Measurements from ENCODE around the gene ACACB. TPM values are rescaled to one million over a fixed set of nuclear protein-coding genes. Genes with fewer than 3 reads are reported as not detected.

The ACACB gene
- polyA plus RNA-seq, 1 donor from 2014 or later, result 0.22 TPM

GRCh38 chr12:109291521-109292341, 175.3 kb downstream of the ACACB start:
- TF ChIP-seq MXI1 (conservative IDR thresholded peaks at IDR 0.05; ENCODE audit: poor library complexity, severe bottlenecking), result no peak
- no peak for TF ChIP-seq SMC3 (conservative IDR thresholded peaks at IDR 0.05; ENCODE audit: poor library complexity)
- TF ChIP-seq, protein P1, sequence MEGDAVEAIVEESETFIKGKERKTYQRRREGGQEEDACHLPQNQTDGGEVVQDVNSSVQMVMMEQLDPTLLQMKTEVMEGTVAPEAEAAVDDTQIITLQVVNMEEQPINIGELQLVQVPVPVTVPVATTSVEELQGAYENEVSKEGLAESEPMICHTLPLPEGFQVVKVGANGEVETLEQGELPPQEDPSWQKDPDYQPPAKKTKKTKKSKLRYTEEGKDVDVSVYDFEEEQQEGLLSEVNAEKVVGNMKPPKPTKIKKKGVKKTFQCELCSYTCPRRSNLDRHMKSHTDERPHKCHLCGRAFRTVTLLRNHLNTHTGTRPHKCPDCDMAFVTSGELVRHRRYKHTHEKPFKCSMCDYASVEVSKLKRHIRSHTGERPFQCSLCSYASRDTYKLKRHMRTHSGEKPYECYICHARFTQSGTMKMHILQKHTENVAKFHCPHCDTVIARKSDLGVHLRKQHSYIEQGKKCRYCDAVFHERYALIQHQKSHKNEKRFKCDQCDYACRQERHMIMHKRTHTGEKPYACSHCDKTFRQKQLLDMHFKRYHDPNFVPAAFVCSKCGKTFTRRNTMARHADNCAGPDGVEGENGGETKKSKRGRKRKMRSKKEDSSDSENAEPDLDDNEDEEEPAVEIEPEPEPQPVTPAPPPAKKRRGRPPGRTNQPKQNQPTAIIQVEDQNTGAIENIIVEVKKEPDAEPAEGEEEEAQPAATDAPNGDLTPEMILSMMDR (IDR thresholded peaks at IDR 0.05; ENCODE audit: poor library complexity, severe bottlenecking), result no peak
- TF ChIP-seq POLR2AphosphoS5 (IDR thresholded peaks at IDR 0.05), result peak; percentile 37
- peak; percentile 37 for TF ChIP-seq REST (IDR thresholded peaks at IDR 0.05; ENCODE audit: borderline replicate concordance)
- peak; percentile 31 for TF ChIP-seq EP300 (conservative IDR thresholded peaks at IDR 0.05; ENCODE audit: poor library complexity, severe bottlenecking)
- no peak for TF ChIP-seq RAD21 (conservative IDR thresholded peaks at IDR 0.05)
- Histone ChIP-seq H3K36me3 (ENCODE audit: insufficient read depth, low read length) (no peaks in the 10 kb centered on the region), H3K4me3 (ENCODE audit: low read length) (peak overlapping the region; percentile 54), H3K27ac (ENCODE audit: low read length) (peak overlapping the region; percentile 25), H4K20me1 (ENCODE audit: insufficient read depth) (no peaks in the 10 kb centered on the region), H3K9ac (ENCODE audit: low read length) (peak overlapping the region; percentile 58), H3F3A (ENCODE audit: insufficient read depth, low read length, poor library complexity, severe bottlenecking) (no peaks in the 10 kb centered on the region), H2AFZ (ENCODE audit: low read depth, low read length) (peak overlapping the region; percentile 63), H3K9me2 (ENCODE audit: insufficient read depth, low read length) (no peaks in the 10 kb centered on the region), H3K9me3 (ENCODE audit: low read length) (no peaks in the 10 kb centered on the region), H3K79me2 (replicated peaks; ENCODE audit: insufficient read depth, low read length) (no peaks in the 10 kb centered on the region), H3K27me3 (ENCODE audit: insufficient read depth, low read depth, low read length) (no peaks in the 10 kb centered on the region), H3K4me2 (ENCODE audit: low read length) (no peak overlapping the region)

DNA sequence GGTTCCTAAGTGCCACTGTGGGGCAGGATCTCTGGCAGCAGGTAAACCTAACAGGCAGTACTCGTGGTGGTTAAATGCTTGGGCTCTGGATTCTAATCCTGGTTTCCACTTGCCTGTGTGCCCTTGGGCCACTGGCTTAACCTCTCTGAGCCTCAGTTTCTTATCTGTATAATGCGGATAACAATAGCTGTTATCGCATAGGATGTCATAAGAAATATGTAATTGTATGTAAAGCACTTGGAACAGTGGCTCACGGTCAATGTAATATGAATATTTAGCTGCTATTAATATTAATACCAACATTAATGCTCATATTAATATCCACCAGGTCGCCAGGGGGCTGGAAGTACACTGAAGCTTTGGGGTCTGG, 175.9 kb downstream of the ACACB start:
- no peaks in the 10 kb centered on the region for H4K20me1 ChIP-seq (ENCODE audit: insufficient read depth)
- H3K79me2 ChIP-seq (replicated peaks; ENCODE audit: insufficient read depth, low read length), result no peaks in the 10 kb centered on the region
- H3K27ac ChIP-seq (ENCODE audit: low read length), result no peak overlapping the region
- TF ChIP-seq REST (IDR thresholded peaks at IDR 0.05; ENCODE audit: borderline replicate concordance), result no peak
- H2AFZ ChIP-seq (ENCODE audit: low read depth, low read length), result peak overlapping the region; percentile 63
- no peaks in the 10 kb centered on the region for H3K9me3 ChIP-seq (ENCODE audit: low read length)
- H3K4me3 ChIP-seq (ENCODE audit: low read length), result no peak overlapping the region
- H3K4me2 ChIP-seq (ENCODE audit: low read length), result no peak overlapping the region
- H3K36me3 ChIP-seq (ENCODE audit: insufficient read depth, low read length), result no peaks in the 10 kb centered on the region
- no peaks in the 10 kb centered on the region for H3F3A ChIP-seq (ENCODE audit: insufficient read depth, low read length, poor library complexity, severe bottlenecking)
- peak overlapping the region; percentile 58 for H3K9ac ChIP-seq (ENCODE audit: low read length)
- H3K9me2 ChIP-seq (ENCODE audit: insufficient read depth, low read length), result no peaks in the 10 kb centered on the region
- H3K27me3 ChIP-seq (ENCODE audit: insufficient read depth, low read depth, low read length), result no peaks in the 10 kb centered on the region

Measured in neural cell (in vitro differentiated cells).